Measurements from ENCODE around the gene EHD1. TPM values are rescaled to one million over a fixed set of nuclear protein-coding genes. Genes with fewer than 3 reads are reported as not detected.

Gene EHD1
- polyA plus RNA-seq, 3 donors = 30.3 to 212 (median 48.4) TPM

DNA sequence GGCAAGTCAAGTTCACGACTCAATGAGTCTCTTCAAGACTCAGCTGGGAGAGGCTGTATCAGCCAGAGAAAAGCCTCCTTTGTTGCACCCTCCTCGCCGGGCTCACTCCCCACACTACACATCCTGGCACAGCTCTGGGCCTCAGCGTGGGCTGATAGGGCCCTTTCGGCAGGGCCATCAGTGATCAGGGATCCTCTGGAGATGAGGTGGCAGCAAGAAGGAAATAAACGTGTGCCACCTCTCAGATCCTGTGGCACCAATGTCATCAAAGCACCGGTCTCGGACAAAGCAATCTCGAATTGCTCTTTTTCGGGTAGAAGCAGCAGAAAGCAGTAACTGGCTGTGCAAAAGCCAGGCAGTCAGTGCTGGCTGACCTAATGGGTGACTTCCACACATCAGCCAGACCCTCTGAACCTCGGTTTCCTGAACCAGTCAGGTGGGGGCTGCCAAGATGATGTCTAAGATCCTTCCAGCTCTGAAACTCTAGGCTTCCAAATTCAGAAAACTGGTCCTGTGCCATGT is 2.1 kb downstream of the EHD1 start:
- DNase-seq = no peak
- Mint-ChIP-seq H3K4me3 (peak overlapping the region; percentile 96 to 100), H3K36me3 (peaks cover 50 to 51% of the 10 kb centered on the region in 2 donors), H3K27me3 (ENCODE audit: low read depth in 3 of 3) (peaks cover 0 to 14% (median 8%) of the 10 kb centered on the region in 3 donors), H3K4me1 (peaks cover 80% of the 10 kb centered on the region), H3K27ac (peak overlapping the region; percentile 68 to 100 (median 75)), H3K9me3 (peaks cover 0 to 3% (median 0%) of the 10 kb centered on the region in 7 donors)
- intact Hi-C loops (cut with micrococcal nuclease) = loop anchor here in 1 of 2 donors (2.0 kb wide), 1 partner anchor 13 kb away; no protein-coding TSS in a partner anchor
- no peaks in the 10 kb centered on the region for H3K27me3 ChIP-seq (ENCODE audit: control insufficient read depth in 2 of 2, insufficient read depth in 2 of 2, low read length in 2 of 2)
- H2AFZ ChIP-seq (ENCODE audit: insufficient read depth, low read depth, low read length, poor library complexity, severe bottlenecking) = no peak overlapping the region
- no peak for TF ChIP-seq CTCF (IDR thresholded peaks at IDR 0.05)
- peak overlapping the region; percentile 100 for H3K4me2 ChIP-seq (replicated peaks; ENCODE audit: extremely low read depth, low read length, poor library complexity, severe bottlenecking)
- peaks cover 71% of the 10 kb centered on the region for H4K20me1 ChIP-seq (ENCODE audit: insufficient read depth, low read length)
- H3K27ac ChIP-seq (ENCODE audit: low read depth in 1 of 2, low read length in 2 of 2) = peak overlapping the region; percentile 11 to 98
- 74% methylated on average over 9 of the region's 11 CpGs for WGBS (ENCODE audit: insufficient coverage)
- peaks cover 75 to 88% of the 10 kb centered on the region in 2 donors for H3K4me1 ChIP-seq (ENCODE audit: control insufficient read depth in 1 of 2, insufficient read depth in 2 of 2, low read length in 2 of 2)
- no peaks in the 10 kb centered on the region for H3K9me3 ChIP-seq (replicated peaks in 1 of 2; ENCODE audit: control insufficient read depth in 1 of 2, insufficient read depth in 1 of 2, low read length in 2 of 2)
- peak overlapping the region; percentile 72 to 100 (median 92) for H3K4me3 ChIP-seq (replicated peaks in 1 of 3; ENCODE audit: low read depth in 2 of 3, low read length in 3 of 3)
- H3K79me2 ChIP-seq (ENCODE audit: insufficient read depth, low read length) = peaks cover 68% of the 10 kb centered on the region
- peaks cover 21 to 38% of the 10 kb centered on the region in 2 donors for H3K36me3 ChIP-seq (replicated peaks in 1 of 2; ENCODE audit: control insufficient read depth in 1 of 2, insufficient read depth in 2 of 2, low read length in 2 of 2)
- H3K9ac ChIP-seq (ENCODE audit: insufficient read depth, low read length, poor library complexity, severe bottlenecking) = peak overlapping the region; percentile 92

- WGBS (ENCODE audit: insufficient coverage) = 61% methylated on average over 9 of the region's 17 CpGs
- Mint-ChIP-seq H3K4me3 (peak overlapping the region; percentile 96 to 100), H3K27me3 (ENCODE audit: low read depth in 3 of 3) (peaks cover 0 to 13% (median 8%) of the 10 kb centered on the region in 3 donors), H3K36me3 (peaks cover 56 to 57% of the 10 kb centered on the region in 2 donors), H3K4me1 (peaks cover 80% of the 10 kb centered on the region), H3K27ac (peak overlapping the region; percentile 65 to 100 (median 75)), H3K9me3 (peaks cover 0 to 3% (median 0%) of the 10 kb centered on the region in 7 donors)
- H4K20me1 ChIP-seq (ENCODE audit: insufficient read depth, low read length) = peaks cover 78% of the 10 kb centered on the region
- H3K36me3 ChIP-seq (replicated peaks in 1 of 2; ENCODE audit: control insufficient read depth in 1 of 2, insufficient read depth in 2 of 2, low read length in 2 of 2) = peaks cover 21 to 43% of the 10 kb centered on the region in 2 donors
- peak in 2 of 3 donors; percentile 71 to 76 for DNase-seq
- peak overlapping the region; percentile 11 to 98 for H3K27ac ChIP-seq (ENCODE audit: low read depth in 1 of 2, low read length in 2 of 2)
- peak overlapping the region; percentile 92 for H3K9ac ChIP-seq (ENCODE audit: insufficient read depth, low read length, poor library complexity, severe bottlenecking)
- H3K4me2 ChIP-seq (replicated peaks; ENCODE audit: extremely low read depth, low read length, poor library complexity, severe bottlenecking) = peak overlapping the region; percentile 100
- H3K4me3 ChIP-seq (replicated peaks in 1 of 3; ENCODE audit: low read depth in 2 of 3, low read length in 3 of 3) = peak overlapping the region; percentile 72 to 100 (median 92)
- H2AFZ ChIP-seq (ENCODE audit: insufficient read depth, low read depth, low read length, poor library complexity, severe bottlenecking) = no peak overlapping the region
- H3K27me3 ChIP-seq (ENCODE audit: control insufficient read depth in 2 of 2, insufficient read depth in 2 of 2, low read length in 2 of 2) = no peaks in the 10 kb centered on the region
- TF ChIP-seq CTCF (IDR thresholded peaks at IDR 0.05) = no peak
- peaks cover 70% of the 10 kb centered on the region for H3K79me2 ChIP-seq (ENCODE audit: insufficient read depth, low read length)
- peaks cover 76 to 88% of the 10 kb centered on the region in 2 donors for H3K4me1 ChIP-seq (ENCODE audit: control insufficient read depth in 1 of 2, insufficient read depth in 2 of 2, low read length in 2 of 2)
- intact Hi-C loops (cut with micrococcal nuclease) = loop anchor here in 1 of 2 donors (2.0 kb wide), 1 partner anchor 13 kb away; no protein-coding TSS in a partner anchor
- no peaks in the 10 kb centered on the region for H3K9me3 ChIP-seq (replicated peaks in 1 of 2; ENCODE audit: control insufficient read depth in 1 of 2, insufficient read depth in 1 of 2, low read length in 2 of 2)
Observed at GRCh38 chr11:64875369-64876228, 2.8 kb downstream of the EHD1 start.

Measured in CD14-positive monocyte (primary cell).